GM12878 (cell line): ENCODE results near the gene CCRL2. TPM values are rescaled to one million over a fixed set of nuclear protein-coding genes. Genes with fewer than 3 reads are reported as not detected.

Experiments used
- ATAC-seq: fragments of 200-7000 bp; cut with Tn5 transposase; 3 replicates; pipeline ENCODE4 v1.9.1; 2020; ENCODE audit warnings: mild to moderate bottlenecking, moderate library complexity
- BruUV-seq: library from RNA; stranded (reverse); fragments of 400-500 nt; replicated peaks from 2 replicates; lab custom pipeline; 2021; lab: Mats Ljungman, UMichigan
- CTCF ChIA-PET: fragments of 300-600 bp; sonication (Branson Sonifier 250); formaldehyde crosslinking; extraction: SDS; loops from one replicate; lab custom pipeline; 2021; ENCODE audit warnings: inconsistent platforms; lab: Yijun Ruan, JAX
- POLR2A ChIA-PET: fragments of 350-600 bp; formaldehyde crosslinking; extraction: SDS; loops from one replicate; lab custom pipeline; 2021; ENCODE audit warnings: inconsistent platforms; lab: Charles Lee
- RAD21 ChIA-PET: fragments of 300-600 bp; sonication (Branson Sonifier 250); formaldehyde crosslinking; loops from one replicate; lab custom pipeline; 2023; ENCODE audit warnings: antibody characterized with exemption; ENCODE audit not compliant: unreplicated experiment; lab: Charles Lee
- SMC1A ChIA-PET: fragments of 300-600 bp; sonication (Branson Sonifier 250); formaldehyde crosslinking; loops from one replicate; lab custom pipeline; 2023; ENCODE audit not compliant: unreplicated experiment, uncharacterized antibody; lab: Charles Lee
- DNase-seq: peaks from one replicate; pipeline ENCODE4 v3.0.0-alpha.2; 2011; ENCODE audit warnings: low read depth, low spot score
- FAIRE-seq: peaks from 3 replicates; lab custom pipeline; 2011; peaks lifted over from hg19 to GRCh38; lab: Jason Lieb, UNC
- H2AFZ ChIP-seq: 2 replicates; pipeline ENCODE4 v1.6.0; 2011; ENCODE audit warnings: low read depth, low read length, control low read depth; ENCODE audit not compliant: control insufficient read depth
- H3K27ac ChIP-seq: 2 replicates; pipeline ENCODE4 v1.5.1; 2011; ENCODE audit warnings: control low read depth; ENCODE audit not compliant: control insufficient read depth, insufficient read depth
- H3K27me3 ChIP-seq, 2 experiments: replicated peaks in 1 of 2; 2 replicates each; pipeline versions ENCODE4 v1.6.0 to v1.6.1; 2011; ENCODE audit warnings: low read length in 1 of 2; ENCODE audit not compliant: control insufficient read depth in 2 of 2, insufficient read depth in 2 of 2
- H3K36me3 ChIP-seq, 2 experiments: 2 replicates each; pipeline ENCODE4 v1.5.1; 2011; ENCODE audit warnings: low read length in 1 of 2; ENCODE audit not compliant: control insufficient read depth in 2 of 2, insufficient read depth in 2 of 2
- H3K4me1 ChIP-seq: 2 replicates; pipeline ENCODE4 v1.6.1; 2011; ENCODE audit warnings: mild to moderate bottlenecking, low read length, moderate library complexity, mixed read lengths; ENCODE audit not compliant: control insufficient read depth, insufficient read depth
- H3K4me2 ChIP-seq: 2 replicates; pipeline ENCODE4 v1.6.0; 2011; ENCODE audit warnings: control low read depth; ENCODE audit not compliant: control insufficient read depth, insufficient read depth
- H3K4me3 ChIP-seq: fragments of 200-600 bp; sonication (generic); 2 replicates; pipeline ENCODE4 v1.5.1; 2016
- H3K79me2 ChIP-seq: 2 replicates; pipeline ENCODE4 v1.6.0; 2011; ENCODE audit warnings: low read length; ENCODE audit not compliant: control insufficient read depth, insufficient read depth
- H3K9ac ChIP-seq: 2 replicates; pipeline ENCODE4 v1.8.0; 2011; ENCODE audit warnings: low read length, control low read depth, mixed read lengths; ENCODE audit not compliant: control insufficient read depth, insufficient read depth
- H3K9me3 ChIP-seq: replicated peaks from 3 replicates; pipeline ENCODE4 v1.5.1; 2011; ENCODE audit warnings: mild to moderate bottlenecking, low read length; ENCODE audit not compliant: control insufficient read depth, insufficient read depth
- H4K20me1 ChIP-seq: 2 replicates; pipeline ENCODE4 v1.6.0; 2011; ENCODE audit not compliant: control insufficient read depth, insufficient read depth
- ATF3 ChIP-seq: IDR thresholded peaks from 2 replicates; pipeline ENCODE4 v1.6.1; 2011; ENCODE audit warnings: low read depth, mild to moderate bottlenecking, low read length, moderate library complexity, borderline replicate concordance; ENCODE audit errors: extremely low read depth
- BHLHE40 ChIP-seq, 2 experiments: fragments of 450-650 bp in 1 of 2; IDR thresholded peaks; 2 replicates each; pipeline ENCODE4 v1.6.1; 2011 to 2017; ENCODE audit warnings: low read depth in 2 of 2, borderline replicate concordance in 1 of 2, improper control_type of control experiment in 1 of 2, low read length in 1 of 2, mild to moderate bottlenecking in 1 of 2
- CREB1 ChIP-seq: IDR thresholded peaks from 2 replicates; pipeline ENCODE4 v1.6.1; 2012; ENCODE audit warnings: low read depth, mild to moderate bottlenecking, inconsistent platforms
- ESRRA ChIP-seq: IDR thresholded peaks from 2 replicates; pipeline ENCODE4 v1.6.1; 2012; ENCODE audit warnings: mild to moderate bottlenecking, low read length, improper control_type of control experiment
- ETV6 ChIP-seq, 2 experiments: fragments of 450-650 bp in 1 of 2; IDR thresholded peaks in 1 of 2; conservative IDR thresholded peaks in 1 of 2; 2 replicates each; pipeline ENCODE4 v1.6.1; 2014; ENCODE audit warnings: antibody characterized with exemption in 1 of 2, borderline replicate concordance in 1 of 2, low read depth in 1 of 2, mild to moderate bottlenecking in 1 of 2, moderate library complexity in 1 of 2
- GABPA ChIP-seq: IDR thresholded peaks from 2 replicates; pipeline ENCODE4 v1.6.1; 2014; ENCODE audit warnings: antibody characterized with exemption, low read depth, mild to moderate bottlenecking, inconsistent platforms
- JUNB ChIP-seq: IDR thresholded peaks from 2 replicates; pipeline ENCODE4 v1.6.1; 2016; ENCODE audit warnings: antibody characterized with exemption, mild to moderate bottlenecking
- MTA3 ChIP-seq: IDR thresholded peaks from 2 replicates; pipeline ENCODE4 v1.6.1; 2012; ENCODE audit warnings: low read length, inconsistent platforms, borderline replicate concordance
- PAX5 ChIP-seq: IDR thresholded peaks from 2 replicates; pipeline ENCODE4 v1.6.1; 2011; ENCODE audit warnings: low read depth, low read length, borderline replicate concordance
- PKNOX1 ChIP-seq: fragments of 450-650 bp; IDR thresholded peaks from 2 replicates; pipeline ENCODE4 v1.6.1; 2016; ENCODE audit warnings: mild to moderate bottlenecking
- REST ChIP-seq: IDR thresholded peaks from 2 replicates; pipeline ENCODE4 v1.6.1; 2012; ENCODE audit warnings: mild to moderate bottlenecking, low read depth, low read length
- SIN3A ChIP-seq: IDR thresholded peaks from 2 replicates; pipeline ENCODE4 v1.6.1; 2012; ENCODE audit warnings: low read depth, low read length, improper control_type of control experiment
- SMAD5 ChIP-seq: IDR thresholded peaks from 2 replicates; pipeline ENCODE4 v1.6.1; 2016; ENCODE audit warnings: antibody characterized with exemption, low read depth
- TCF12 ChIP-seq: IDR thresholded peaks from 2 replicates; pipeline ENCODE4 v1.6.1; 2011; ENCODE audit warnings: low read depth, mild to moderate bottlenecking, low read length
- TCF7 ChIP-seq: IDR thresholded peaks from 2 replicates; pipeline ENCODE4 v1.6.1; 2014; ENCODE audit warnings: antibody characterized with exemption, borderline replicate concordance
- WRNIP1 ChIP-seq: IDR thresholded peaks from 2 replicates; pipeline ENCODE4 v1.6.1; 2011; ENCODE audit warnings: low read depth, low read length, improper control_type of control experiment, borderline replicate concordance
- ZZZ3 ChIP-seq: IDR thresholded peaks from 2 replicates; pipeline ENCODE4 v1.6.1; 2011; ENCODE audit warnings: low read depth; ENCODE audit not compliant: control insufficient read depth, insufficient read length
- WGBS: methylation state at CpG from one replicate; pipeline ENCODE4 v1.1.6; 2016; ENCODE audit warnings: low lambda C conversion rate; ENCODE audit not compliant: insufficient replicate concordance, insufficient coverage; ENCODE audit errors: missing lambda C conversion rate; 5-methylcytosine and 5-hydroxymethylcytosine counted together
- in situ Hi-C: fragments of 300-500 bp; cut with MboI; formaldehyde crosslinking; loops from 9 replicates; pipeline ENCODE4 v1.14.3; 2018; ENCODE audit warnings: mixed read lengths
- intact Hi-C: fragments of 100-400 bp; cut with micrococcal nuclease; formaldehyde crosslinking; loops from one replicate; pipeline ENCODE4 v1.14.2; 2022; ENCODE audit not compliant: unreplicated experiment
- polyA plus RNA-seq, 11 experiments: library from polyadenylated mRNA; depleted of rRNA in 4 of 11; unstranded in 6 of 11; stranded (reverse) in 5 of 11; fragments of >200 nt; fragmentation: Nextera tagmentation in 4 of 11; fragmentation: Illumina TruSeq in 1 of 11; extraction: Ambion mirVana in 4 of 11; extraction: Trizol in 1 of 11; gene quantifications; 1 replicate in 1 of 11; 2 replicates in 10 of 11; pipeline versions ENCODE4 v1.2.1 to v1.2.3, GENCODE V29; 2011 to 2016; ENCODE audit warnings: inconsistent platforms in 2 of 11, missing spikeins in 2 of 11, low read depth in 1 of 11
- total RNA-seq, 4 experiments: library from RNA; depleted of rRNA in 3 of 4; stranded (reverse); fragments of >200 nt in 3 of 4; fragmentation: Illumina TruSeq in 1 of 4; extraction: Trizol in 1 of 4; gene quantifications; 2 replicates each; pipeline versions ENCODE4 v1.2.1 to v1.2.3, GENCODE V29; 2013 to 2021

Gene CCRL2
- total and polyA plus RNA-seq, 10 of the 15 experiments (the other 5 are each of a cell fraction or from before 2014, with no cell fraction given) = 0.04 to 2.5 (median 1.8) TPM

- Histone ChIP-seq H3K9ac (no peak overlapping the region), H4K20me1 (no peaks in the 10 kb centered on the region), H2AFZ (no peak overlapping the region), H3K27ac (no peak overlapping the region), H3K4me3 (no peak overlapping the region), H3K36me3 (no peaks in the 10 kb centered on the region), H3K27me3 (peaks cover 0 to 3% of the 10 kb centered on the region in 2 experiments; a peak in 2 of 4 replicates), H3K9me3 (no peaks in the 10 kb centered on the region), H3K79me2 (no peaks in the 10 kb centered on the region), H3K4me2 (no peak overlapping the region), H3K4me1 (peaks cover 2% of the 10 kb centered on the region)
- ChIA-PET CTCF (interaction anchor here (0.7 to 21.1 kb wide), 10 partner anchors 8 to 350 kb away, joined by 3 to 714 read pairs (median 4); partner anchors contain the start of gene CCR1), SMC1A (interaction anchor here (1.2 to 15.8 kb wide), 5 partner anchors 8 to 436 kb away, joined by 3 to 581 read pairs (median 185); partner anchors contain the start of gene CCR1), POLR2A (interaction anchor here (1.0 to 1.2 kb wide), 2 partner anchors 165 to 166 kb away, joined by 3 read pairs; partner anchors contain the start of gene CCR1), RAD21 (interaction anchor here (0.9 to 13.5 kb wide), 7 partner anchors 54 to 436 kb away, joined by 3 to 421 read pairs (median 6); partner anchors contain the start of gene CCR1)
- no peak for FAIRE-seq
- TF ChIP-seq ZZZ3 = no peak
- no peak for TF ChIP-seq PAX5
- TF ChIP-seq PKNOX1 = no peak
- TF ChIP-seq ESRRA = no peak
- TF ChIP-seq CREB1 = no peak
- TF ChIP-seq SMAD5 = no peak
- TF ChIP-seq TCF7 = no peak
- no peak for TF ChIP-seq SIN3A
- TF ChIP-seq ATF3 = no peak
- TF ChIP-seq REST = no peak
- no peak for TF ChIP-seq TCF12
- TF ChIP-seq BHLHE40 (IDR thresholded peaks at IDR 0.05; ENCODE audit: borderline replicate concordance in 1 of 2, low read depth in 2 of 2, low read length in 1 of 2) = no peak
- no peak for TF ChIP-seq JUNB
- no peak for TF ChIP-seq WRNIP1
- no peak for TF ChIP-seq GABPA
- no peak for TF ChIP-seq MTA3
- no peak for TF ChIP-seq ETV6 (conservative IDR thresholded peaks at IDR 0.05 in 1 of 2, IDR thresholded peaks at IDR 0.05 in 1 of 2; ENCODE audit: borderline replicate concordance in 1 of 2, low read depth in 1 of 2)
- BruUV-seq = no TSS peak
- no peak for DNase-seq
- ATAC-seq = no peak
- in situ Hi-C loops = loop anchor here (5.0 to 10.0 kb wide), 4 partner anchors 162 to 610 kb away; no protein-coding TSS in a partner anchor
- WGBS = 39% methylated on average over 3 of the region's 3 CpGs
- intact Hi-C loops = loop anchor here (10.0 kb wide), 1 partner anchor 180 kb away; no protein-coding TSS in a partner anchor
Observed at GRCh38 chr3:46374755-46375154, 32.3 kb upstream of the CCRL2 start.
